Kidney (tissue), 14 donors: ENCODE results near the gene CDH13. TPM values are rescaled to one million over a fixed set of nuclear protein-coding genes. Genes with fewer than 3 reads are reported as not detected.

ENCODE experiments used
- DNase-seq, 5 donors: peaks; one replicate each; pipeline ENCODE4 v3.0.0-alpha.2; 2013 to 2020
- FAIRE-seq: peaks from 2 replicates; lab custom pipeline; 2012; peaks lifted over from hg19 to GRCh38; lab: Jason Lieb, UNC
- H3K27ac ChIP-seq, 2 donors: one replicate each; pipeline ENCODE4 v1.7.0; 2013; ENCODE audit warnings: low read depth in 2 of 2, low read length in 2 of 2, inconsistent platforms in 1 of 2
- H3K27me3 ChIP-seq: one replicate; pipeline ENCODE4 v1.7.1; 2013; ENCODE audit warnings: low read length, inconsistent platforms; ENCODE audit not compliant: control insufficient read depth, insufficient read depth
- H3K36me3 ChIP-seq, 3 donors: one replicate each; pipeline versions ENCODE4 v1.7.0 to v1.7.1; 2013; ENCODE audit warnings: low read length in 3 of 3, control low read depth in 1 of 3, inconsistent platforms in 1 of 3; ENCODE audit not compliant: insufficient read depth in 3 of 3, control insufficient read depth in 2 of 3
- H3K4me1 ChIP-seq, 3 donors: one replicate each; pipeline versions ENCODE4 v1.7.0 to v1.7.1; 2013; ENCODE audit warnings: low read length in 3 of 3, inconsistent platforms in 1 of 3, low read depth in 1 of 3; ENCODE audit not compliant: control insufficient read depth in 2 of 3, insufficient read depth in 2 of 3
- H3K4me3 ChIP-seq, 3 donors: one replicate each; pipeline versions ENCODE4 v1.7.0 to v1.8.1; 2013; ENCODE audit warnings: low read length in 3 of 3, control low read depth in 1 of 3, inconsistent platforms in 1 of 3
- H3K9ac ChIP-seq, 3 donors: one replicate each; pipeline versions ENCODE4 v1.7.0 to v1.7.1; 2013; ENCODE audit warnings: low read length in 3 of 3, control low read depth in 1 of 3, inconsistent platforms in 1 of 3
- H3K9me3 ChIP-seq, 3 donors: one replicate each; pipeline versions ENCODE4 v1.7.0 to v1.7.1; 2013; ENCODE audit warnings: low read length in 3 of 3, control low read depth in 1 of 3, inconsistent platforms in 1 of 3; ENCODE audit not compliant: control insufficient read depth in 2 of 3, insufficient read depth in 1 of 3
- CTCF ChIP-seq: IDR thresholded peaks from 3 replicates; pipeline ENCODE4 v1.5.1; 2012; ENCODE audit warnings: mild to moderate bottlenecking, moderate library complexity, borderline replicate concordance; ENCODE audit not compliant: insufficient read depth; ENCODE audit errors: extremely low read depth
- intact Hi-C: fragments of 100-400 bp; cut with DNase I; formaldehyde crosslinking; loops from one replicate; pipeline ENCODE4 v1.11.1; 2022
- polyA plus RNA-seq: library from polyadenylated mRNA; stranded (reverse); fragments of 350-450 nt; fragmentation: Illumina TruSeq; extraction: RNeasy Lipid Tissue Mini Kit (QIAGEN cat#74804); gene quantifications from one replicate; pipeline ENCODE4 v1.2.3, GENCODE V29; 2014; ENCODE audit warnings: low read depth, low replicate concordance; ENCODE audit not compliant: insufficient read depth
- total RNA-seq: library from RNA; stranded (reverse); fragmentation: NEBNext Ultra II Directional; extraction: Animal tissue kit (Norgen Biotek cat#: 25700); gene quantifications from one replicate; pipeline ENCODE4 v1.2.1, GENCODE V29; 2021
- donor health status: control.
- donor health status: control.
- donor health status: control.
- donor health status: control.
- donor health status: control.
- donor health status: DM: yes; HTN: yes; CAD: no.
- donor health status: Normal renal cell carcinoma (clear cell type).

The CDH13 gene
- total and polyA plus RNA-seq, 2 donors from 2014 or later = 4.8 to 13.8 TPM

DNA sequence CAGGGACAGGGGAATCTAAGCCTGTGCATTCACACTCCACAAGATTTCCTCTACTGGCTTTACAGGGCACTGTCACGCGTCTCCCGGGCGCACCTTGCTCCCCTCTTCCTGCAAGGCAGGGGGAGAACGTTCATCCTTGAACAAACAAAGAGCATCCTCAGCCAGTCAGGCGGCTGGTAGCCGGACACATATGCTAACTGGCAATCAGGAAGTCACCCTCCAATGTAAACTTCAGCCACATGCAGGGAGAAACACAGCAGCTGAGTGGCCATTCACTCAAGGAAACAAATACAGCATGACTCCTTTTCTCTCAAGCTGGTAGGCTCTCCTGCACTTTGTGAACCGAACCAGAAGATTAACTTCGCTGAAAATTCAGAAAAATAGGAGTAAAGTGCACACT, 1170.2 kb downstream of the CDH13 start:
- no peaks in the 10 kb centered on the region for H3K27me3 ChIP-seq
- H3K4me3 ChIP-seq = no peak overlapping the region
- TF ChIP-seq CTCF = no peak
- H3K36me3 ChIP-seq = no peaks in the 10 kb centered on the region
- H3K4me1 ChIP-seq = peaks cover 0 to under 1% (median 0%) of the 10 kb centered on the region in 3 donors
- H3K9me3 ChIP-seq = no peaks in the 10 kb centered on the region
- no peak overlapping the region for H3K9ac ChIP-seq
- no peak for FAIRE-seq
- no peak for DNase-seq
- no peak overlapping the region for H3K27ac ChIP-seq
- intact Hi-C loops = no loop called here

DNA sequence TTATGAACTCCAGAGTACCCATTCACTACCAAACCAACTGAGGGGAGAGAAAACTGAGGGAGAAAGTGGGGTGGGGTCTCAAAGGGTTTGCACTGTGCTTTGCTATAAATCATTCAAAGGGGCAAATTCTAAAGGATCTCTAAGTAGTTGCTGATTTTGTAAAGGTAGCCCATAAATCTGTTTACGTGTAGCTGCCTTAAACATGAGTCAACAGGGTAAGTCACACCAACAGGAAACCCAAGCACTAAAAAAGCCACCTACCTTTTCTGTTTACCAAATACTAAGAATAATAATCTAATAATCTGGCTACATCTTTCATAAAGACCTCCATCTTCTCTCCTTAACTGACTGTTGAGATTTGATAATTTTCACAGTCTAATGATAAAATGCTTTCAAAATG, 1172.6 kb downstream of the CDH13 start:
- no peak overlapping the region for H3K4me3 ChIP-seq
- no peaks in the 10 kb centered on the region for H3K27me3 ChIP-seq
- H3K9ac ChIP-seq = no peak overlapping the region
- H3K36me3 ChIP-seq = no peaks in the 10 kb centered on the region
- H3K9me3 ChIP-seq = no peaks in the 10 kb centered on the region
- FAIRE-seq (no peak), DNase-seq (no peak)
- H3K27ac ChIP-seq = no peak overlapping the region
- no peak for TF ChIP-seq CTCF
- peaks cover 0 to 3% (median 3%) of the 10 kb centered on the region in 3 donors for H3K4me1 ChIP-seq
- intact Hi-C loops = no loop called here

GRCh38 chr16:83802135-83802534, 1175.4 kb downstream of the CDH13 start:
- intact Hi-C loops = no loop called here
- Histone ChIP-seq H3K9me3 (no peaks in the 10 kb centered on the region), H3K27me3 (no peaks in the 10 kb centered on the region), H3K36me3 (no peaks in the 10 kb centered on the region), H3K27ac (no peak overlapping the region), H3K9ac (no peak overlapping the region), H3K4me3 (peak overlapping the region in 1 of 3 donors; percentile 47), H3K4me1 (peaks cover 0 to 3% (median 3%) of the 10 kb centered on the region in 3 donors)
- DNase-seq (peak in 2 of 5 donors; percentile 48 to 86), FAIRE-seq (no peak)
- no peak for TF ChIP-seq CTCF
